CD14-positive monocyte (primary cell): ENCODE measurements around the gene SETBP1. TPM values are rescaled to one million over a fixed set of nuclear protein-coding genes. Genes with fewer than 3 reads are reported as not detected.

Experiments used
- DNase-seq, 3 donors: peaks; one replicate each; pipeline ENCODE4 v3.0.0-alpha.2; 2011 to 2022
- H2AFZ ChIP-seq: 2 replicates; pipeline ENCODE4 v1.6.0; 2012; ENCODE audit warnings: mild to moderate bottlenecking, low read depth, low read length, inconsistent platforms; ENCODE audit not compliant: insufficient read depth, poor library complexity, severe bottlenecking
- H3K27ac ChIP-seq, 2 donors: 1 replicate in 1 of 2; 2 replicates in 1 of 2; pipeline ENCODE4 v1.5.1; 2012 to 2013; ENCODE audit warnings: low read length in 2 of 2, control low read depth in 1 of 2, inconsistent platforms in 1 of 2, low read depth in 1 of 2, mild to moderate bottlenecking in 1 of 2
- H3K27me3 ChIP-seq, 2 donors: one replicate each; pipeline versions ENCODE4 v1.6.0 to v1.6.1; 2011 to 2013; ENCODE audit warnings: low read length in 2 of 2; ENCODE audit not compliant: control insufficient read depth in 2 of 2, insufficient read depth in 2 of 2
- H3K36me3 ChIP-seq, 2 donors: replicated peaks in 1 of 2; 1 replicate in 1 of 2; 2 replicates in 1 of 2; pipeline versions ENCODE4 v1.5.1 to v1.6.1; 2012 to 2013; ENCODE audit warnings: low read length in 2 of 2, control low read depth in 1 of 2, inconsistent platforms in 1 of 2, mild to moderate bottlenecking in 1 of 2; ENCODE audit not compliant: insufficient read depth in 2 of 2, control insufficient read depth in 1 of 2
- H3K4me1 ChIP-seq, 2 donors: 1 replicate in 1 of 2; 2 replicates in 1 of 2; pipeline versions ENCODE4 v1.5.1 to v1.6.1; 2012 to 2013; ENCODE audit warnings: low read length in 2 of 2, control low read depth in 1 of 2, inconsistent platforms in 1 of 2, mild to moderate bottlenecking in 1 of 2, moderate library complexity in 1 of 2; ENCODE audit not compliant: insufficient read depth in 2 of 2, control insufficient read depth in 1 of 2
- H3K4me2 ChIP-seq: replicated peaks from 2 replicates; pipeline ENCODE3; 2012; ENCODE audit warnings: low read length, moderate library complexity, mild to moderate bottlenecking; ENCODE audit not compliant: poor library complexity, severe bottlenecking; ENCODE audit errors: extremely low read depth
- H3K4me3 ChIP-seq, 3 experiments: fragments of 200-600 bp in 1 of 3; sonication (generic) in 1 of 3; replicated peaks in 1 of 3; 1 replicate in 2 of 3; 2 replicates in 1 of 3; pipeline ENCODE4 v1.5.1; 2011 to 2013; ENCODE audit warnings: low read length in 3 of 3, mild to moderate bottlenecking in 3 of 3, control low read depth in 2 of 3, low read depth in 2 of 3, inconsistent platforms in 1 of 3, moderate library complexity in 1 of 3
- H3K79me2 ChIP-seq: 2 replicates; pipeline ENCODE4 v1.6.0; 2012; ENCODE audit warnings: mild to moderate bottlenecking, control low read depth, inconsistent platforms, low read length, moderate library complexity; ENCODE audit not compliant: insufficient read depth
- H3K9ac ChIP-seq: 2 replicates; pipeline ENCODE4 v1.6.0; 2017; ENCODE audit warnings: low read length, mild to moderate bottlenecking; ENCODE audit not compliant: insufficient read depth, poor library complexity, severe bottlenecking
- H3K9me3 ChIP-seq, 2 donors: replicated peaks in 1 of 2; 1 replicate in 1 of 2; 2 replicates in 1 of 2; pipeline versions ENCODE4 v1.5.1 to v1.6.1; 2012 to 2013; ENCODE audit warnings: low read length in 2 of 2, control low read depth in 1 of 2; ENCODE audit not compliant: control insufficient read depth in 1 of 2, insufficient read depth in 1 of 2
- H4K20me1 ChIP-seq: 2 replicates; pipeline ENCODE4 v1.6.0; 2012; ENCODE audit warnings: mild to moderate bottlenecking, low read length, control low read depth, moderate library complexity; ENCODE audit not compliant: insufficient read depth
- H3K27ac Mint-ChIP-seq, 7 donors: one replicate each; pipeline ENCODE4 v1.8.0; 2020; ENCODE audit warnings: mild to moderate bottlenecking in 7 of 7, mixed read lengths in 7 of 7, moderate library complexity in 6 of 7, inconsistent platforms in 2 of 7
- H3K27me3 Mint-ChIP-seq, 3 donors: one replicate each; pipeline ENCODE4 v1.8.0; 2021 to 2022; ENCODE audit warnings: low read depth in 3 of 3, mild to moderate bottlenecking in 3 of 3, mixed read lengths in 3 of 3, moderate library complexity in 3 of 3, inconsistent platforms in 1 of 3
- H3K36me3 Mint-ChIP-seq, 2 donors: one replicate each; pipeline ENCODE4 v1.8.0; 2020; ENCODE audit warnings: mixed read lengths in 2 of 2, inconsistent platforms in 1 of 2, mild to moderate bottlenecking in 1 of 2
- H3K4me1 Mint-ChIP-seq: one replicate; pipeline ENCODE4 v1.8.0; 2020; ENCODE audit warnings: mild to moderate bottlenecking, mixed read lengths
- H3K4me3 Mint-ChIP-seq, 2 donors: one replicate each; pipeline ENCODE4 v1.8.0; 2020; ENCODE audit warnings: mild to moderate bottlenecking in 2 of 2, mixed read lengths in 2 of 2, moderate library complexity in 1 of 2
- H3K9me3 Mint-ChIP-seq, 7 donors: one replicate each; pipeline ENCODE4 v1.8.0; 2020 to 2022; ENCODE audit warnings: mixed read lengths in 7 of 7, mild to moderate bottlenecking in 6 of 7, moderate library complexity in 6 of 7, inconsistent platforms in 2 of 7
- CTCF ChIP-seq: fragments of 200-600 bp; IDR thresholded peaks from one replicate; pipeline ENCODE4 v1.8.0; 2022; ENCODE audit warnings: antibody characterized with exemption, mild to moderate bottlenecking
- WGBS: methylation state at CpG from one replicate; pipeline ENCODE4 v1.1.5; 2013; ENCODE audit warnings: missing lambda C conversion rate; ENCODE audit not compliant: insufficient coverage; 5-methylcytosine and 5-hydroxymethylcytosine counted together
- intact Hi-C, 2 donors: fragments of 100-400 bp; cut with micrococcal nuclease; formaldehyde crosslinking; loops; one replicate each; pipeline versions ENCODE4 v1.15.0 to v1.15.1; 2023
- polyA plus RNA-seq, 3 donors: library from polyadenylated mRNA; depleted of rRNA in 1 of 3; unstranded in 2 of 3; stranded (reverse) in 1 of 3; fragments of 300-500 nt in 2 of 3; fragments of >200 nt in 1 of 3; fragmentation: Illumina TruSeq in 2 of 3; gene quantifications; 1 replicate in 2 of 3; 2 replicates in 1 of 3; pipeline ENCODE4 v1.2.3, GENCODE V29; 2012 to 2021

The SETBP1 gene
- polyA plus RNA-seq, 3 donors, result 0.01 to 1.2 TPM; not detected in 1

GRCh38 chr18:44783371-44783770 is 102.7 kb downstream of the SETBP1 start:
- Histone ChIP-seq H3K9ac (no peak overlapping the region), H3K27me3 (peaks cover 10 to 30% of the 10 kb centered on the region in 2 donors), H3K4me1 (no peaks in the 10 kb centered on the region), H3K4me3 (no peak overlapping the region), H2AFZ (no peak overlapping the region), H3K79me2 (no peaks in the 10 kb centered on the region), H3K27ac (no peak overlapping the region), H4K20me1 (no peaks in the 10 kb centered on the region), H3K36me3 (no peaks in the 10 kb centered on the region), H3K4me2 (no peak overlapping the region), H3K9me3 (no peaks in the 10 kb centered on the region)
- Mint-ChIP-seq H3K4me1 (peaks cover 2% of the 10 kb centered on the region), H3K36me3 (no peaks in the 10 kb centered on the region), H3K4me3 (no peak overlapping the region), H3K27me3 (peaks cover 30 to 47% (median 34%) of the 10 kb centered on the region in 3 donors), H3K9me3 (no peaks in the 10 kb centered on the region), H3K27ac (no peak overlapping the region)
- DNase-seq, result no peak
- WGBS, result no CpG with 5 or more reads among the region's 1 CpG
- intact Hi-C loops, result no loop called here
- no peak for TF ChIP-seq CTCF

GRCh38 chr18:44786257-44786656 is 105.6 kb downstream of the SETBP1 start:
- DNase-seq, result no peak
- no peak overlapping the region for H2AFZ ChIP-seq
- H3K36me3 ChIP-seq, result no peaks in the 10 kb centered on the region
- H3K9me3 ChIP-seq, result no peaks in the 10 kb centered on the region
- no peak overlapping the region for H3K27ac ChIP-seq
- peaks cover 2% of the 10 kb centered on the region for H3K4me1 Mint-ChIP-seq
- H3K9me3 Mint-ChIP-seq, result no peaks in the 10 kb centered on the region
- H3K9ac ChIP-seq, result no peak overlapping the region
- H3K79me2 ChIP-seq, result no peaks in the 10 kb centered on the region
- H3K27me3 Mint-ChIP-seq, result peaks cover 17 to 32% (median 21%) of the 10 kb centered on the region in 3 donors
- no peaks in the 10 kb centered on the region for H3K4me1 ChIP-seq
- H3K4me3 Mint-ChIP-seq, result no peak overlapping the region
- peaks cover 10 to 18% of the 10 kb centered on the region in 2 donors for H3K27me3 ChIP-seq
- H3K36me3 Mint-ChIP-seq, result no peaks in the 10 kb centered on the region
- no peak for TF ChIP-seq CTCF
- intact Hi-C loops, result no loop called here
- H3K4me2 ChIP-seq, result no peak overlapping the region
- H3K27ac Mint-ChIP-seq, result no peak overlapping the region
- H3K4me3 ChIP-seq, result no peak overlapping the region
- no peaks in the 10 kb centered on the region for H4K20me1 ChIP-seq
